Ovary (tissue), 9 donors: Measurements from ENCODE around the gene ELAPOR1. TPM values are rescaled to one million over a fixed set of nuclear protein-coding genes. Genes with fewer than 3 reads are reported as not detected.

ENCODE experiments used
- DNase-seq, 5 donors: peaks; one replicate each; pipeline ENCODE4 v3.0.0-alpha.2; 2019 to 2020
- H3K27ac ChIP-seq, 2 donors: fragments of 200-600 bp; one replicate each; pipeline versions ENCODE4 v1.5.1 to v1.8.0; 2019 to 2022
- H3K27me3 ChIP-seq: fragments of 200-600 bp; one replicate; pipeline ENCODE4 v1.8.0; 2022
- H3K36me3 ChIP-seq: fragments of 200-600 bp; sonication (generic); one replicate; pipeline ENCODE4 v1.5.1; 2019
- H3K4me1 ChIP-seq: one replicate; pipeline ENCODE4 v1.8.1; 2013; ENCODE audit warnings: mild to moderate bottlenecking, moderate library complexity; ENCODE audit not compliant: insufficient read depth
- H3K4me3 ChIP-seq: fragments of 200-600 bp; sonication (generic); one replicate; pipeline ENCODE4 v1.5.1; 2017
- H3K9me3 ChIP-seq, 2 donors: fragments of 200-600 bp in 1 of 2; sonication (generic) in 1 of 2; one replicate each; pipeline versions ENCODE4 v1.5.1 to v1.8.1; 2013 to 2019; ENCODE audit warnings: mild to moderate bottlenecking in 1 of 2, moderate library complexity in 1 of 2
- EP300 ChIP-seq: sonication (generic); formaldehyde crosslinking; IDR thresholded peaks from one replicate; pipeline ENCODE4 v1.6.1; 2017; ENCODE audit warnings: antibody characterized with exemption
- POLR2A ChIP-seq: fragments of 450-650 bp; IDR thresholded peaks from one replicate; pipeline ENCODE4 v1.6.1; 2017; ENCODE audit warnings: antibody characterized with exemption, mild to moderate bottlenecking, moderate library complexity
- WGBS, 3 donors: extraction: QIAGEN DNeasy Blood & Tissue Kit in 1 of 3; methylation state at CpG; one replicate each; pipeline versions ENCODE4 v1.1.5 to v1.1.7; 2013 to 2017; 5-methylcytosine and 5-hydroxymethylcytosine counted together
- intact Hi-C, 4 donors: fragments of 100-400 bp; cut with DNase I; formaldehyde crosslinking; loops; one replicate each; pipeline versions ENCODE4 v1.11.0 to v1.15.1; 2022 to 2023
- polyA plus RNA-seq, 2 donors: library from polyadenylated mRNA; stranded (reverse); fragments of 200-250 nt in 1 of 2; fragments of 350-450 nt in 1 of 2; fragmentation: Illumina TruSeq in 1 of 2; extraction: RNeasy Lipid Tissue Mini Kit (QIAGEN cat#74804) in 1 of 2; gene quantifications; one replicate each; pipeline ENCODE4 v1.2.3, GENCODE V29; 2013 to 2014
- total RNA-seq, 7 donors: library from RNA; depleted of rRNA in 2 of 7; stranded (reverse); fragments of >200 nt in 2 of 7; fragmentation: NEBNext Ultra II Directional in 3 of 7; extraction: Animal tissue kit (Norgen Biotek cat#: 25700) in 3 of 7; gene quantifications; one replicate each; pipeline versions ENCODE4 v1.1.0 to v1.2.4, GENCODE V29; 2016 to 2023
- TF ChIP-seq, protein P1 (sequence below), 3 donors: fragments of 450-650 bp in 2 of 3; fragments of 200-600 bp in 1 of 3; IDR thresholded peaks; one replicate each; pipeline versions ENCODE4 v1.5.1 to v1.8.0; 2016 to 2022; ENCODE audit warnings: antibody characterized with exemption in 3 of 3, mild to moderate bottlenecking in 1 of 3
- donor health status: DM: no; HTN: no; CAD: no; lungs with moderate emphysema.
- donor health status: DM: no; HTN: no; CAD: no.
- donor health status: Bipolar disorder and iron deficiency.
- donor health status: DM: yes; HTN: yes; CAD: no.
- donor health status: DM: no; HTN: no; CAD: no.
- donor health status: DM: yes; HTN: yes; CAD: no.

ELAPOR1 gene
- total and polyA plus RNA-seq, 9 donors: 0.15 to 69.6 (median 1.9) TPM; not detected in 1

DNA sequence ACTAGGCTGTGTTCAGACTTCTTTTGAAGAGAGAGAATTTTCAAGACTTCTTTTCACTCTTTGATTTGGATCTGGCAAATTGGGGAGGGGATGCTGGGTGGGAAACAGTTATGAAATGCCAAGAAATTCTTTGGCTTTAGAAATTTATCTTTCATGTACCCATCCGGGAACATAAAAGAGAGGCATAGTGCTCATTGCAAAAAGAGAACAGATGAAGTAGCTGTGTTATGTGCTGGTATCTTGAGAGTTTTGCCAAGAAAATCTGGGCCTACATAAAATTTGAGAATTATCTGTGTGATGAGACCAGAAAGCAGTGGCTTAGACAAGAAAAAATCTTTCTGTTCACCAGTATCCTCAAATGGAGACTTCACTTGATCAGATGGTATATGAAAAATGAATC, 19.0 kb upstream of the ELAPOR1 start:
- intact Hi-C loops: loop anchor here in 2 of 4 donors (5.0 to 10.0 kb wide), 2 partner anchors 53 to 140 kb away; partner anchors contain the start of gene WDR47 (in 1 of the 2)
- Histone ChIP-seq H3K4me3 (no peak overlapping the region), H3K27me3 (no peaks in the 10 kb centered on the region), H3K27ac (no peak overlapping the region), H3K4me1 (peaks cover 2% of the 10 kb centered on the region), H3K36me3 (no peaks in the 10 kb centered on the region), H3K9me3 (no peaks in the 10 kb centered on the region)
- no peak for DNase-seq
- TF ChIP-seq POLR2A (no peak), EP300 (no peak)
- TF ChIP-seq, protein P1, sequence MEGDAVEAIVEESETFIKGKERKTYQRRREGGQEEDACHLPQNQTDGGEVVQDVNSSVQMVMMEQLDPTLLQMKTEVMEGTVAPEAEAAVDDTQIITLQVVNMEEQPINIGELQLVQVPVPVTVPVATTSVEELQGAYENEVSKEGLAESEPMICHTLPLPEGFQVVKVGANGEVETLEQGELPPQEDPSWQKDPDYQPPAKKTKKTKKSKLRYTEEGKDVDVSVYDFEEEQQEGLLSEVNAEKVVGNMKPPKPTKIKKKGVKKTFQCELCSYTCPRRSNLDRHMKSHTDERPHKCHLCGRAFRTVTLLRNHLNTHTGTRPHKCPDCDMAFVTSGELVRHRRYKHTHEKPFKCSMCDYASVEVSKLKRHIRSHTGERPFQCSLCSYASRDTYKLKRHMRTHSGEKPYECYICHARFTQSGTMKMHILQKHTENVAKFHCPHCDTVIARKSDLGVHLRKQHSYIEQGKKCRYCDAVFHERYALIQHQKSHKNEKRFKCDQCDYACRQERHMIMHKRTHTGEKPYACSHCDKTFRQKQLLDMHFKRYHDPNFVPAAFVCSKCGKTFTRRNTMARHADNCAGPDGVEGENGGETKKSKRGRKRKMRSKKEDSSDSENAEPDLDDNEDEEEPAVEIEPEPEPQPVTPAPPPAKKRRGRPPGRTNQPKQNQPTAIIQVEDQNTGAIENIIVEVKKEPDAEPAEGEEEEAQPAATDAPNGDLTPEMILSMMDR (IDR thresholded peaks at IDR 0.05): no peak
- WGBS, 3 donors: 72 to 80% (median 79%) methylated on average over 1 of the region's 1 CpG

DNA sequence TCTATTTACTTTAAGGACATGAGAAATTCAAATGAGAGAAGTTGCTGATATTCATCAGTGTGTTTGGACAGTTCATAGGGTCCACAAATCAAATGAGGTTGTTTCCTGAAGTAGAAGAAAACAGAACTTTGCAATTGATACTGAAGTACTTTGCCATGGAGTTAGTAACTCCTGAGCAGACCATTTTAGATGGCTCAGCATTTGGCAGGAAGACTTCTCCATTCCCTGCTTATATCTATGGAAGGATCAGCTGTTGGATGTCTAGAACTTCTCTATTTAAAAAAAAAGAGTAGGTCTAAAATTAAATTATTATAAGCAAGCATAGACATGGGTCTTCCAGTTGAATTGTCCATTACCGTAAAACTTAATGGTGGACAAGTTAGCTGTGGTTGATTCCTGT, 18.3 kb upstream of the ELAPOR1 start:
- no peak for TF ChIP-seq POLR2A
- TF ChIP-seq, protein P1 (IDR thresholded peaks at IDR 0.05): no peak
- TF ChIP-seq EP300: no peak
- DNase-seq: no peak
- no peak overlapping the region for H3K27ac ChIP-seq
- intact Hi-C loops: loop anchor here in 2 of 4 donors (5.0 to 10.0 kb wide), 2 partner anchors 53 to 141 kb away; partner anchors contain the start of gene WDR47 (in 1 of the 2)
- no peaks in the 10 kb centered on the region for H3K27me3 ChIP-seq
- H3K4me1 ChIP-seq: peaks cover 2% of the 10 kb centered on the region
- no peaks in the 10 kb centered on the region for H3K9me3 ChIP-seq
- WGBS, 3 donors: 94 to 100% (median 96%) methylated on average over 1 of the region's 1 CpG
- H3K36me3 ChIP-seq: no peaks in the 10 kb centered on the region
- H3K4me3 ChIP-seq: no peak overlapping the region

DNA sequence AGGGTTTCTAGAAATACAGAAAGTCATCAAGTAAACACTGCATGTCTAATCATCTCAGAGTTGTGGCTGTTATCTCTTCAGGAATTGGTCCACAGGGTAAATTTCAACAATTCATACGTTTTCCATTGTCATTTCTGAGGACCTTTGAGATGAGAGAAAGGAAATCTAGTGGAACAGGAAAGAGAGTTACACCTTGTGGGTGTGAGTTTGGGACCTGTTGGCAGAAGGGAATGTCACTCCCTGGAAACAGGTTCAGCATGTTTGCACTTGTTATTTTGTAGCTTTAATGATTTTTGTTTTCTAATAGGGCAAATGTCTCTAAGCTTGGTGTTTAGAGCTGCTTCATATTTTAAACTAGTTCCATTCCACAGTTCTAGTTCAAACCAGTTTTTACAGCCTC, 17.8 kb upstream of the ELAPOR1 start:
- WGBS, 3 donors: 23 to 42% (median 32%) methylated on average over 1 of the region's 1 CpG
- Histone ChIP-seq H3K4me3 (no peak overlapping the region), H3K36me3 (no peaks in the 10 kb centered on the region), H3K27me3 (no peaks in the 10 kb centered on the region), H3K27ac (no peak overlapping the region), H3K4me1 (peaks cover 2% of the 10 kb centered on the region), H3K9me3 (no peaks in the 10 kb centered on the region)
- intact Hi-C loops: loop anchor here in 2 of 4 donors (5.0 to 10.0 kb wide), 2 partner anchors 54 to 141 kb away; partner anchors contain the start of gene WDR47 (in 1 of the 2)
- no peak for DNase-seq
- no peak for TF ChIP-seq EP300
- TF ChIP-seq, protein P1 (IDR thresholded peaks at IDR 0.05): no peak
- TF ChIP-seq POLR2A: no peak

DNA sequence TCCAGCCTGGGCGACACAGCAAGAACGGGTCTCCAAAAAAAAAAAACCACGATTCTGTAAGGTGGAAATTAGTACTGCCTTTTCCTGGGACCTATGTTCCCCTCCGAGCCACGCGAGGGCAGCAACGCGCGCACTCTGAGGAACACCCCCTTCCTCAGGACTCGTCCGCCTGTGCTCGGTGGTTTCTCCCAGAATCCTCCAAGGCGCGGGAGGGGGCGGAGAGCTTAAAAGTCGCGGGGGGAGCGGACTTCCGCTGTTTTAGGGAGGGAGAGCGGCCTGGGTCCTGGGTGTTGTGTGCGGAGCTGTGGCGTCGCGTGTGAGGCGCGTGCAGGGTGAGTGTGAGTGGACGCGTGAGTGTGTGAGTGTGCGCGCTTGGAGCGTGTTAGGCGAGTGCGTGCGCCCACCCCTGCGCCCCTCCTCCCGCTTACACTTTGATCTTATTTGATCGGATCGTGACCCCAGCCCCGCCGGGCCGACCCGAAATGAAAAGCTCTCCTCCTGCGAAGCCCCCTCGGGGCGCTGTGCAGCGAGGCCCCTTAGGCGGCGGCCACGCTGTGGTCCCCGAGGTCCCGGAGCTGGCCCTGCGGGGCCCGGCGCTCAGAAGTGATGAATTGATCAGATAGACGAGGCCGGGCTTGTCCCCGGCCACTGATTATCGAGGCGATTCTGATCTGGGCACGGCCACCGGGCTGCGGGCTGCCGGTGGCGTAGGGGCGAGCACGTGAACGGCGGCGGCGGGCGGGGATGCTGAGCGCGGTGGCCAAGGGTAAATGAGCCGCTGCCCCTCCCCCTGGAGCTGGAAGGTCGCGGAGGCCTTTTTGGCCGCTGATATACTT, 13.8 kb upstream of the ELAPOR1 start:
- Histone ChIP-seq H3K36me3 (no peaks in the 10 kb centered on the region), H3K27me3 (no peaks in the 10 kb centered on the region), H3K4me3 (peak overlapping the region; percentile 79), H3K27ac (peak overlapping the region; percentile 93), H3K4me1 (no peaks in the 10 kb centered on the region), H3K9me3 (no peaks in the 10 kb centered on the region)
- WGBS, 3 donors: 0% methylated on average over 74 to 77 of the region's 77 CpGs
- TF ChIP-seq EP300: no peak
- TF ChIP-seq, protein P1 (IDR thresholded peaks at IDR 0.05): peak; percentile 85 to 94 (median 89)
- TF ChIP-seq POLR2A: peak; percentile 99
- intact Hi-C loops: loop anchor here in 2 of 4 donors (5.0 to 10.0 kb wide), 2 partner anchors 58 to 145 kb away; partner anchors contain the start of gene WDR47 (in 1 of the 2)
- DNase-seq: peak; percentile 96 to 98 (median 97)
